NOMO-1 treated with DMSO at 0.1 percent for 48 hours (cell line): ENCODE results near the gene RAB4B.
"Not testable (repeated sequence)": the region's sequence is repeated elsewhere in the genome, so short reads cannot be mapped to it uniquely, and the experiment has no call there.

Experiments
- DNase-seq: peaks from one replicate; lab custom pipeline; 2025; ENCODE audit not compliant: unreplicated experiment; lab: John Stamatoyannopoulos, UW

RAB4B gene

DNA sequence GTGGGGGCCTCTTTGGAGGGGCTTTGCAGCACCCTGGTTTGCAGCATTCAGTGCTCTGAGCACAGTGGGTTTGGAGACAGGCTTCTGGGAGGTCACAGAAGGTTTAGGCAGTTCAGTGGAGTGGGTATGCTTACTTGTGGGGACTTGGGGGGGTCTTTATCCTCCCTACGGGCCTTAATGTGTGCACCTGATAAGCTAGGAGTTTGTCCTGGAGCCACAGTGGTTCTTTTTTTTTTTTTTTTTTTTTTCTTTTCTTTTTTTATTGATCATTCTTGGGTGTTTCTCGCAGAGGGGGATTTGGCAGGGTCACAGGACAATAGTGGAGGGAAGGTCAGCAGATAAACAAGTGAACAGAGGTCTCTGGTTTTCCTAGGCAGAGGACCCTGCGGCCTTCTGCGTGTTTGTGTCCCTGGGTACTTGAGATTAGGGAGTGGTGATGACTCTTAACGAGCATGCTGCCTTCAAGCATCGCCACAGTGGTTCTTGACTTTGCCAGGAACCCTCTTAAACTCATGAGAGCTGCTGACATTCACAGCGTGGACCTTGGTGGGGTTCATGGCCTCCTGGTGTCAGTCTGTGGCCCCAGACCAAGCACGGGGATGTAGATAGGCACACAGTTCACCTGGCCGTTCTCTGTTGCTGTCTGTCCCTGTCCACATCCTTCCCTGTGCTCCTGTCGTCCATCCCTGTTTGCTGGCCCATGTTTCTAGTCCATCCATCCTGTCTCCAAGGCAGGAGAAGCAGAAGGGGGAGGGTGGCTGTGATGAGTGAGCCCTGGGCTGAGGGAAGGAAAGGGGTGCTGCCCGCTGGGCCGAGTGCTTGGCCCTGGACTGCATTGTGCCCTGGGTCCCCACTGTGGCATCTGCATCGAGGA is 23.6 kb downstream of the RAB4B start:
- DNase-seq = no peak

- no peak for DNase-seq
Measured at GRCh38 chr19:40802300-40803169, 24.5 kb downstream of the RAB4B start.

- DNase-seq = no peak
Measured at GRCh38 chr19:40803170-40803856, 25.3 kb downstream of the RAB4B start.

DNA sequence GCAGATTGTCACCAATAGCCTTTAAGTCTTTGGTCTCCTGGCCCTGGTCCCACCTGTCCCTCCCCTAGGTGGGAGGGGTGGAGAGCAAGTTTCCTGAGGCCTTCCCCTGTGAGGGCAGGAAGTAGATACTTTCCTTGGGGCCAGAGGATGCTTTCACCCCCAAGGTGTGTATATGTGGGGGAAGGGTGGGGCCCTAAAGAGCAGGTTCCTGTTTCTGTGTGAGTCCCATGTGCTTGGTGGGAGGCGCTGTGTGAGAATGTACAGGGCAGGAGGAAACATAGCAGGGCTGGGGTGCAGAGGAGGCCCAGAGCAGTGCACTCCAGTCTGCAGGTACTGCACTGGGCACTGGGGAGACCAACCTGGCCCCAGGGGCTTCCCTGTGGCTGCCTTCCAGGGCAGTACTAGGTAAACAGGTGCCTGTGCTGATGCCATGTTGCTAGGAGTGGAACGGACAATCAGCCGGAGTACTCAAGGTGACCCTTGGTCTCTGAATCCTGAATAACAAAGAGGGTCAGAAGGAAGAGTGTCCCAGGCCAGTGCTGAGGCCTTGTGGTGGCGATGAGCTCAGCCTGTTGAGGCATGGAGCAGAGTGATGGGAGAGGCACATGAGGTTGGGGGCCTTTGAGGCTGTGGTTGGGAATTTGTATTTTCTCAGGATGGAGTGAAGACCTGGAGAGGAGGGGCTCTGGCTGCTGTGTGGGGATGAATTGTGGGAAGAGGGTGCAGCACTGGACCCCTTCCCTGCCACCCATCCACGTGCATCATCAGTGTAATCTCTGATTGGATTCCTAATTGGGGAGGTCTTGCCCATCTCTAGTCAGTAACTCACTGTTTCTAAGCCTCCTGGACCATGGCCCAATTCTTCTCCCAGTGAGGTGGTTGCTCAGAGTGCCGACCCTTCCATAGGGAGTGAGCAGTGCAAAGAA is 26.1 kb downstream of the RAB4B start:
- peak; percentile 55 for DNase-seq

- DNase-seq = no peak
Measured at GRCh38 chr19:40804783-40805242, 26.8 kb downstream of the RAB4B start.

- DNase-seq = no peak
Measured at GRCh38 chr19:40805258-40805868, 27.3 kb downstream of the RAB4B start.

- peak; percentile 29 for DNase-seq
Measured at GRCh38 chr19:40806423-40807146, 28.5 kb downstream of the RAB4B start.

DNA sequence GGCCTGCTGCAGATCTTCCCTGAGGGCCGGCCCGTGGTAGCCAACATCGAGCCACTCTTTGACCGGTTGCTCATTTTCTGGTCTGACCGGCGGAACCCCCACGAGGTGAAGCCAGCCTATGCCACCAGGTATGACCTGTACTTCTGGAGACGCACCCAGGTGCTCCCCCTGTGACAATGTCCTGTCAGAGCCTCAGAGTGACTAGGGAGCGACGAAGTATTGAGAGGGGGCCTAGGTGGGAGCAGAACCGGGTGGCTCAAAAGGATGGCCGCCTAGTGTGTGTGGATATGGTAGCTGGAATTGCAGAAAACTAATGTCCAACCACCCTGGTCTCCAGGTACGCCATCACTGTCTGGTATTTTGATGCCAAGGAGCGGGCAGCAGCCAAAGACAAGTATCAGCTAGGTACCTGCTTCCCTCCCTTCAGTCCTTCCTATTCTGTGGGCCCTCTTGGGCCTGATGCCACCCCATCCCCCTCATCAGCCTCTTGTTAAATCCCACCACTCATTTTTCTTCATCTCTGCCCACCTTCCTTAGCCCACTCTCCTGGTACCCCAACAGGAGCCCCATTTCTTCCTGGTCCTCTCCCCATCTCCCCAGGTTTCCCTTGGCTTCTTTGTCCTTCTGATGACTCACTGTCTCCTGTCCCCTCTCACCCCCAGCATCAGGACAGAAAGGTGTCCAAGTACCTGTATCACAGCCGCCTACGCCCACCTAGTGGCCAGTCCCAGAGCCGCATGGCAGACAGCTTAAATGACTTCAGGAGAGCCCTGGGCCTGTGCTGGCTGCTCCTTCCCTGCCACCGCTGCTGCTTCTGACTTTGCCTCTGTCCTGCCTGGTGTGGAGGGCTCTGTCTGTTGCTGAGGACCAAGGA is 29.3 kb downstream of the RAB4B start:
- DNase-seq = no peak

DNA sequence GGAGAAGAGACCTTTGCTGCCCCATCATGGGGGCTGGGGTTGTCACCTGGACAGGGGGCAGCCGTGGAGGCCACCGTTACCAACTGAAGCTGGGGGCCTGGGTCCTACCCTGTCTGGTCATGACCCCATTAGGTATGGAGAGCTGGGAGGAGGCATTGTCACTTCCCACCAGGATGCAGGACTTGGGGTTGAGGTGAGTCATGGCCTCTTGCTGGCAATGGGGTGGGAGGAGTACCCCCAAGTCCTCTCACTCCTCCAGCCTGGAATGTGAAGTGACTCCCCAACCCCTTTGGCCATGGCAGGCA is 29.9 kb downstream of the RAB4B start:
- DNase-seq = no peak

GRCh38 chr19:40808497-40808896 is 30.4 kb downstream of the RAB4B start:
- no peak for DNase-seq

DNA sequence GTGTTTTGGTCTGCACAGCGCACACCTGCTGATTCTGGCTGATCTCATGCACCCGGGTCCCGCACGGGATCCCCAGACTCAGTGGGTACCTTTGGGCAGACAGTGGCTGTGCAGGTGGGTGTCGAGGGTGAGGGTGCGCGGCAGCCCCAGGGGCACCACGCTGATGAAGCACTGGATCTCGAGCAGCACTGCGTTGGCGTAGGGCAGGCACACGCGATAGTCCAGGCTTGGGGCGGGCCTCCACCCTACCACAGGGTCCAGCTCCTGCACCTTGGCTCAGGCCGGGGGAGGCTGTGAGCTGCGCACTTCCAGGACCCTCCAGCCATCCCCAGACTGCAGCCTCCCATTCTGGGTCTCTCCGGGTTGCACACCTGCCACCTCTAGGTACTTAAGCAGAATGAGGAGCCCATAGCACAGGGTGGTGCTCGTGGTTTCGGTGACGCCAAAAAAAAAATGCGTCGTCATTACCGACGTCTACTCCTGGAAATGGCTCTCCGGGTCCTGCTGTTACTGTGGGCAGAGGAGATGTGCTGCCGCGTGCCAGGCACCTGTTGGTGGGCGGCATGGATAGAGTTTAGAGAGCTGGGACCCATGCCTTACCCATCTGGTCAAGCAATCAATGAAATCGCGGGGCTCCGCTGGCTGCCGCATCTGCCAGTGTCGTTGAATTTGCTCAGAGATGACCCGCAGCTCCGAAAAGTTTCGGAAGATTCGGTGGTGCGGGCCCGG is 31.5 kb downstream of the RAB4B start:
- no peak for DNase-seq

GRCh38 chr19:40810160-40810559 is 32.1 kb downstream of the RAB4B start:
- DNase-seq = no peak

- peak; percentile 69 for DNase-seq
Measured at GRCh38 chr19:40810649-40811408, 32.8 kb downstream of the RAB4B start.

- peak; percentile 31 for DNase-seq
Measured at GRCh38 chr19:40811478-40812341, 33.7 kb downstream of the RAB4B start.

DNA sequence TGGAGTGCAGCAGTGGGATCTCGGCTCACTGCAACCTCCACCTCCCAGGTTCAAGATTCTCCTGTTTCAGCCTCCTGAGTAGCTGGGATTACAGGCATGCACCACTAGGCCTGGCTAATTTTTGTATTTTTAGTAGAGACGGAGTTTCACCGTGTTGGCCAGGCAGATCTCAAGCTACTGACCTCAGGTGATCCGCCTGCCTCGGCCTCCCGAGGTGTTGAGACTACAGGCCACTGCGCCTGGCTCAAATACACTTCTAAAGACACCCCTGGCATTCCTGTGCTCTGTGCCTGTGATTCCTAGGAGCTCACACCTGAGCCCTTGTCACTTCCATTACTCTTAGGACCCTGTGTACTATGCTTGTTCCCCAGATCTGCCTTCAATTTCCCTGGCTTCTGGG is 34.5 kb downstream of the RAB4B start:
- DNase-seq = not testable (repeated sequence)

DNA sequence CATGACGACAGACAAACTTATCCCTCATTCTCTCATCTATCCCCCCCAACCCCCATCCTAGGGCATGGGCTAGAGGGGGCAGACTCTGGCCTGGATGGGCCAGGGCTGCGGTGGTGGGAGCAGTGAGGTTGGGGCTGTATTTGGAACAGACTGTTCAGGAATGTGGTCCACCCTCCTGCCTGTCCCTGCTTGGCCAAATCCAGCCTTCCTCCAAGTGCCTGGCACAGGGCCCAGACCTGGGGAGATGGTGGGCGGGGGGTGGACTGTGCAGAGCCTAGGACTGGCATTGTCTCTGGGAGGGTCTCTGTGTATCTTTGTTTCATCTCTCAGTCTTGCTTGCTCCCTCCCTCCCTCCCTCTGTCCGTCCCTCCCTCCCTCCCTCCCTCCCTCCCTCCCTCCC is 35.1 kb downstream of the RAB4B start:
- no peak for DNase-seq
